DOHH2 (cell line): ENCODE results near the gene CORT.

Source experiments
- EZH2phosphoT487 ChIP-seq: fragments of 200-600 bp; sonication (generic); IDR thresholded peaks from 2 replicates; pipeline ENCODE4 v1.6.1; 2017; ENCODE audit warnings: borderline replicate concordance, mild to moderate bottlenecking, antibody characterized with exemption, low read length, moderate library complexity, mixed read lengths
- TF ChIP-seq, protein P1 (sequence below): fragments of 200-600 bp; sonication (generic); IDR thresholded peaks from one replicate; pipeline ENCODE4 v1.5.1; 2014; ENCODE audit warnings: antibody characterized with exemption, mild to moderate bottlenecking, low read depth, low read length; ENCODE audit not compliant: poor library complexity, severe bottlenecking

DNA sequence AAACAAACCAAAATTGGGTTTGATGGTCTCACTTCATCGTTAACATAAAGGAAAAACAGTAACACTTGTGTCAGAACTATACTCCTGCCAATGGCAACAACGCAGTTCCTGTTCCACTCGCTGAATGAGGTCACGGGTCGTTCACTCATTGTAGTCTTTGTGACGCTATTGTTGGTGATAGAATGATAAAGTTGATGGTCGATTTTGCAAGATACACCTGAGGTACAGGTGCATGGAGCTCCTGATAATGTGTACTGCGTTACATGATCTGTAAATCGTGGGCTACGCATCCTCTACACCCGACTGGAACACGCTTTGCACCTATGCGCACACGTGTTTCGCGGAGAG, 20.0 kb upstream of the CORT start:
- TF ChIP-seq, protein P1, sequence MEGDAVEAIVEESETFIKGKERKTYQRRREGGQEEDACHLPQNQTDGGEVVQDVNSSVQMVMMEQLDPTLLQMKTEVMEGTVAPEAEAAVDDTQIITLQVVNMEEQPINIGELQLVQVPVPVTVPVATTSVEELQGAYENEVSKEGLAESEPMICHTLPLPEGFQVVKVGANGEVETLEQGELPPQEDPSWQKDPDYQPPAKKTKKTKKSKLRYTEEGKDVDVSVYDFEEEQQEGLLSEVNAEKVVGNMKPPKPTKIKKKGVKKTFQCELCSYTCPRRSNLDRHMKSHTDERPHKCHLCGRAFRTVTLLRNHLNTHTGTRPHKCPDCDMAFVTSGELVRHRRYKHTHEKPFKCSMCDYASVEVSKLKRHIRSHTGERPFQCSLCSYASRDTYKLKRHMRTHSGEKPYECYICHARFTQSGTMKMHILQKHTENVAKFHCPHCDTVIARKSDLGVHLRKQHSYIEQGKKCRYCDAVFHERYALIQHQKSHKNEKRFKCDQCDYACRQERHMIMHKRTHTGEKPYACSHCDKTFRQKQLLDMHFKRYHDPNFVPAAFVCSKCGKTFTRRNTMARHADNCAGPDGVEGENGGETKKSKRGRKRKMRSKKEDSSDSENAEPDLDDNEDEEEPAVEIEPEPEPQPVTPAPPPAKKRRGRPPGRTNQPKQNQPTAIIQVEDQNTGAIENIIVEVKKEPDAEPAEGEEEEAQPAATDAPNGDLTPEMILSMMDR: no peak
- TF ChIP-seq EZH2phosphoT487: no peak
